LNCaP clone FGC (cell line): ENCODE results near the gene KIF9.
"Not testable (repeated sequence)": the region's sequence is repeated elsewhere in the genome, so short reads cannot be mapped to it uniquely, and the experiment has no call there.

Experiments used
- DNase-seq: peaks from one replicate; pipeline ENCODE4 v3.0.0-alpha.2; 2011; ENCODE audit warnings: low read depth
- H3K4me3 ChIP-seq: 2 replicates; pipeline ENCODE4 v1.5.1; 2011; ENCODE audit warnings: mild to moderate bottlenecking, low read depth, low read length, control low read depth
- TF ChIP-seq, protein P1 (sequence below): IDR thresholded peaks from 2 replicates; pipeline ENCODE4 v1.5.1; 2012; ENCODE audit warnings: mild to moderate bottlenecking; ENCODE audit not compliant: control insufficient read depth, insufficient read depth; ENCODE audit errors: extremely low read depth

KIF9 gene

GRCh38 chr3:47228088-47228487 is 54.5 kb downstream of the KIF9 start:
- no peak overlapping the region for H3K4me3 ChIP-seq
- TF ChIP-seq, protein P1, sequence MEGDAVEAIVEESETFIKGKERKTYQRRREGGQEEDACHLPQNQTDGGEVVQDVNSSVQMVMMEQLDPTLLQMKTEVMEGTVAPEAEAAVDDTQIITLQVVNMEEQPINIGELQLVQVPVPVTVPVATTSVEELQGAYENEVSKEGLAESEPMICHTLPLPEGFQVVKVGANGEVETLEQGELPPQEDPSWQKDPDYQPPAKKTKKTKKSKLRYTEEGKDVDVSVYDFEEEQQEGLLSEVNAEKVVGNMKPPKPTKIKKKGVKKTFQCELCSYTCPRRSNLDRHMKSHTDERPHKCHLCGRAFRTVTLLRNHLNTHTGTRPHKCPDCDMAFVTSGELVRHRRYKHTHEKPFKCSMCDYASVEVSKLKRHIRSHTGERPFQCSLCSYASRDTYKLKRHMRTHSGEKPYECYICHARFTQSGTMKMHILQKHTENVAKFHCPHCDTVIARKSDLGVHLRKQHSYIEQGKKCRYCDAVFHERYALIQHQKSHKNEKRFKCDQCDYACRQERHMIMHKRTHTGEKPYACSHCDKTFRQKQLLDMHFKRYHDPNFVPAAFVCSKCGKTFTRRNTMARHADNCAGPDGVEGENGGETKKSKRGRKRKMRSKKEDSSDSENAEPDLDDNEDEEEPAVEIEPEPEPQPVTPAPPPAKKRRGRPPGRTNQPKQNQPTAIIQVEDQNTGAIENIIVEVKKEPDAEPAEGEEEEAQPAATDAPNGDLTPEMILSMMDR = no peak
- DNase-seq = no peak

DNA sequence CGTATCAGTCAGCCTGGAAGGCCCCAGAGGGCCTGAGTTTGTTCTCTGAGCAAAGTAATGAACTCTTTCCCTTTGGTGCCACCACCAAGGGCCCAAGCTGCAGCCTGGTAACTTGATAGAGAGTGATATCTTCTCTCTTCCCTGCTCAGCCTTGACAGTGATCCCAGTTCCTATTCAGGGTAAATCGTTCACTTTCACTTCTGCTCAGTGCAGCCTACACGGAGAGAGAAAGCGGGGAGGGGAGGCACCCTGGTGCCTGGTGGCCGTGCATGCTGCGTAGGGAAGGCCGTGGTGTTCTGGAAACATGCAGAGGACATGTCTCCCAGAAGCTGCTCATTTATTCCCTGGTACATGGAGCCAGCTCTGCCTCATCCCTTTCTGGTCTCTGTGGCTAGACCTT is 54.9 kb downstream of the KIF9 start:
- no peak for DNase-seq
- no peak overlapping the region for H3K4me3 ChIP-seq
- TF ChIP-seq, protein P1 = no peak

DNA sequence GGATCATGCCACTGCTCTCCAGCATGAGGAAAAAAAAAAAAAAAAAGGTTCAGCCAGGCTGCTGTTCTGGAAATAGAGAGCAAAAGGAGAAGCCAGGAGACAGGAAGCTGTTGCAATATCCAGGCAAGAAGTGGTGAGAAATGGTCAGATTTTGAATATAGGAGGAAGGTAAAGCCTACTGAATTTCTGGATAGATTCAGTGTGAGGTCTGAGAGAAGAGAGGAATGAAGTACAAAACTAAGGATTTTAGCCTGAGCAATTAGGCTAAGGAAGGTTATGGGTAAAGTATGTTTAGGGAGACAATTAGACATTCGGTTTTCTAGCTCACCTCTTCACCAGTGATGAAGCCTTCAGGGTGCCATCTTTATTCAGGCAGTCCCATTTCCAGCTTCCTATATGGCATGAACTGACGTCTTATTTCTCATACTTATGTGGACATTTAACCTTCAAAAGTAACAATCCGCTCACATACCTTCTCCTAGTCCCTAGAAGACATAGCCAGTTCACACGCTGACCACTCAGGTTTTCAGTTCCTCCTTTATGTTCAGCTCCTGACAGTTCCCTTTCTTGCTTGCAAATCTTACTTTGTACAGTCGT is 57.2 kb downstream of the KIF9 start:
- TF ChIP-seq, protein P1 = no peak
- no peak overlapping the region for H3K4me3 ChIP-seq
- no peak for DNase-seq

- no peak for DNase-seq
- TF ChIP-seq, protein P1 = no peak
- no peak overlapping the region for H3K4me3 ChIP-seq
Measured at GRCh38 chr3:47223755-47224154, 58.8 kb downstream of the KIF9 start.

DNA sequence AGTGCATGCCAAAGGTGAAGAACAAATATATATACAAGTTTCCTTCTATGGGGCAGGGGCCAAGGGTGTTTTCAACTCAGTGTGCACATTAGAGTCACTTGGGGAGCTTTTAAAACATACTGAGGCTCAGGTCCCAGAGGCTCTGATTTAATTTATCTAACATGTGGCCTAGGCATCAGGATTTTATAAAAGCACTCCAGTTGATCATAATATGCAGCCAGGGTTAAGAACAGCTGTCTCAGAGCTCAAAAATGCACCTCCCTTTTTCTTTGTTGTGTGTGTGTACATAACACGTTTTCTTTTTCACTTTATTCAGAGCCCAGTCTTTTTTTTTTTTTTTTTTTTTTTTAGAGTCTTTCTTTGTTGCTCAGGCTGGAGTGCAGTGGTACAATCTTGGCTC is 60.8 kb downstream of the KIF9 start:
- TF ChIP-seq, protein P1 = no peak
- no peak overlapping the region for H3K4me3 ChIP-seq
- DNase-seq = no peak

DNA sequence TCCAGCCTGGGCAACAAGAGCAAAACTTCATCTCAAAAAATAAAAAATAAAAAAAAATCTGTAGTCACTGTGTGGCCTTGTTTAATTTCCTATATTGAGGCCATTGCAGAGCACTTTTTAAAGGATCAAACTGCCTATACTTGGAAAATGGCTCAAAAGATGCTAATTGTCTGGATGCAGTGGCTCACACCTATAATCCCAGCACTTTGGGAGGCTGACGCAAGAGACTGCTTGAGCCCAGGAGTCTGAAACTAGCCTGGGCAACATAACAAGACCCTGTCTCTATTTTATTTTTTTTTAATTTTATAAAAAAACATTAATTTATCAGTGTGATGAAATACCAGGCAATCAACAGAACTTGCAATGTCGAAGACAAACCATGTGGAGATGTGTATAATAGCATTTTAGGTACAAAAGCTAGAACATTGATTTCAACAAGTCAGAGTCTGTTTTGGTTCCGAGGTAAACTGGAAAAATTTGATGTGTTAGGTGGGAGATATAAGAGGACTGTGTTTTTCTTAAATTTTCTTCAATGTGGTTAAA is 71.7 kb downstream of the KIF9 start:
- H3K4me3 ChIP-seq = no peak overlapping the region
- TF ChIP-seq, protein P1 = no peak
- no peak for DNase-seq

DNA sequence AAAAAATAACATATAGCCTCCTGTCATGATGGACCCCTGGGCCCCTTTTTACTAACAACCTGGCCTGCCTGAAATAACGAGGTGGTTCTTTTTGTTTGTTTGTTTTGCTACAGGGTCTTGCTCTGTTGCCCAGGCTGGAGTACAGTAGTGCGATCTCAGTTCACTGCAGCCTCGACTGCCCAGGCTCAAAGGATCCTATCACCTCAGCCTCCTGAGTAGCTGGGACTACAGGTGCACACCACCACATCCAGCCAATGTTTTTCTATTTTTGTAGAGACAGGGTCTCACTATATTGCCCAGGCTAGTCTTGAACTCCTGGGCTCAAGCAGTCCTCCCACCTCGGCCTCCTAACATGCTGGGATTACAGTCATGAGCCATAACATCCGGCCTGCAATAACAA is 76.6 kb downstream of the KIF9 start:
- not testable (repeated sequence) for DNase-seq, H3K4me3 ChIP-seq
